ENCODE data around the gene BPIFB1. TPM values are rescaled to one million over a fixed set of nuclear protein-coding genes. Genes with fewer than 3 reads are reported as not detected.

The BPIFB1 gene
- total RNA-seq, 2 donors from 2014 or later, result not detected

GRCh38 chr20:33318096-33318429 is 35.0 kb downstream of the BPIFB1 start:
- Histone ChIP-seq H3K4me1 (ENCODE audit: control insufficient read depth in 1 of 2, low read depth in 2 of 2) (no peaks in the 10 kb centered on the region), H3K27ac (no peak overlapping the region), H3K4me3 (no peak overlapping the region), H3K36me3 (no peaks in the 10 kb centered on the region), H3K27me3 (replicated peaks; ENCODE audit: insufficient read depth) (no peaks in the 10 kb centered on the region), H3K9me3 (no peaks in the 10 kb centered on the region)
- no peak for ATAC-seq (ENCODE audit: insufficient number of reproducible peaks, low FRiP score, low read depth)
- no peak for TF ChIP-seq CTCF (IDR thresholded peaks at IDR 0.05)
- no peak for DNase-seq (ENCODE audit: low spot score)

- Histone ChIP-seq H3K9me3 (no peaks in the 10 kb centered on the region), H3K4me1 (ENCODE audit: control insufficient read depth in 1 of 2, low read depth in 2 of 2) (no peaks in the 10 kb centered on the region), H3K4me3 (no peak overlapping the region), H3K27me3 (replicated peaks; ENCODE audit: insufficient read depth) (no peaks in the 10 kb centered on the region), H3K36me3 (no peaks in the 10 kb centered on the region), H3K27ac (no peak overlapping the region)
- no peak for ATAC-seq (ENCODE audit: insufficient number of reproducible peaks, low FRiP score, low read depth)
- no peak for DNase-seq (ENCODE audit: low spot score)
- no peak for TF ChIP-seq CTCF (IDR thresholded peaks at IDR 0.05)
These were observed 37.0 kb downstream of the BPIFB1 start for GRCh38 chr20:33320006-33320405.

- H3K9me3 ChIP-seq, result no peaks in the 10 kb centered on the region
- H3K4me3 ChIP-seq, result no peak overlapping the region
- no peaks in the 10 kb centered on the region for H3K36me3 ChIP-seq
- DNase-seq (ENCODE audit: low spot score), result no peak
- no peak for ATAC-seq (ENCODE audit: insufficient number of reproducible peaks, low FRiP score, low read depth)
- H3K27ac ChIP-seq, result no peak overlapping the region
- no peaks in the 10 kb centered on the region for H3K27me3 ChIP-seq (replicated peaks; ENCODE audit: insufficient read depth)
- H3K4me1 ChIP-seq (ENCODE audit: control insufficient read depth in 1 of 2, low read depth in 2 of 2), result no peaks in the 10 kb centered on the region
- no peak for TF ChIP-seq CTCF (IDR thresholded peaks at IDR 0.05)
These were observed 39.4 kb downstream of the BPIFB1 start for GRCh38 chr20:33322456-33322855.

- Histone ChIP-seq H3K4me3 (no peak overlapping the region), H3K36me3 (no peaks in the 10 kb centered on the region), H3K27ac (no peak overlapping the region), H3K9me3 (no peaks in the 10 kb centered on the region), H3K4me1 (ENCODE audit: control insufficient read depth in 1 of 2, low read depth in 2 of 2) (no peaks in the 10 kb centered on the region), H3K27me3 (replicated peaks; ENCODE audit: insufficient read depth) (no peaks in the 10 kb centered on the region)
- no peak for TF ChIP-seq CTCF (IDR thresholded peaks at IDR 0.05)
- no peak for DNase-seq (ENCODE audit: low spot score)
- ATAC-seq (ENCODE audit: insufficient number of reproducible peaks, low FRiP score, low read depth), result no peak
These were observed 40.2 kb downstream of the BPIFB1 start for GRCh38 chr20:33323236-33323635.

GRCh38 chr20:33325350-33325749 is 42.3 kb downstream of the BPIFB1 start:
- Histone ChIP-seq H3K27ac (no peak overlapping the region), H3K27me3 (replicated peaks; ENCODE audit: insufficient read depth) (no peaks in the 10 kb centered on the region), H3K4me3 (no peak overlapping the region), H3K4me1 (ENCODE audit: control insufficient read depth in 1 of 2, low read depth in 2 of 2) (no peaks in the 10 kb centered on the region), H3K36me3 (no peaks in the 10 kb centered on the region), H3K9me3 (no peaks in the 10 kb centered on the region)
- no peak for ATAC-seq (ENCODE audit: insufficient number of reproducible peaks, low FRiP score, low read depth)
- no peak for TF ChIP-seq CTCF (IDR thresholded peaks at IDR 0.05)
- no peak for DNase-seq (ENCODE audit: low spot score)
